ENCODE data around the gene ZXDC. TPM values are rescaled to one million over a fixed set of nuclear protein-coding genes. Genes with fewer than 3 reads are reported as not detected.

ZXDC gene
- total RNA-seq, 1 experiment from 2014 or later, result 28.3 TPM

GRCh38 chr3:126503701-126504100 lies 28.0 kb upstream of the ZXDC start:
- no peaks in the 10 kb centered on the region for H3K27me3 ChIP-seq (ENCODE audit: insufficient read depth, low read length)
- H3K4ac ChIP-seq (ENCODE audit: low read depth, low read length), result no peak overlapping the region
- H3K79me1 ChIP-seq (ENCODE audit: insufficient read depth, low read depth, low read length, poor library complexity, severe bottlenecking), result no peaks in the 10 kb centered on the region
- H3K14ac ChIP-seq (ENCODE audit: insufficient read depth, low read length), result no peak overlapping the region
- Mint-ChIP-seq H3K27me3 (ENCODE audit: low read depth) (peaks cover 2% of the 10 kb centered on the region; the same call in 1 of the 2 replicates), H3K36me3 (ENCODE audit: insufficient read depth in 1 of 3, low read depth in 3 of 3) (no peaks in the 10 kb centered on the region), H3K9me3 (no peaks in the 10 kb centered on the region), H3K4me1 (peaks cover 14 to 20% of the 10 kb centered on the region in 2 experiments), H3K4me3 (no peak overlapping the region), H3K27ac (no peak overlapping the region; a peak in 1 of 7 replicates)
- H4K5ac ChIP-seq (ENCODE audit: insufficient read length, low read depth, low read length), result no peak overlapping the region
- TF ChIP-seq CTCF (conservative IDR thresholded peaks at IDR 0.05), result no peak
- no peak overlapping the region for H2AK5ac ChIP-seq (ENCODE audit: insufficient read length, low read length)
- H2BK120ac ChIP-seq (ENCODE audit: low read depth, low read length, poor library complexity, severe bottlenecking), result no peak overlapping the region
- H3T11ph ChIP-seq (ENCODE audit: low read length), result no peak overlapping the region
- H3K9me3 ChIP-seq (ENCODE audit: control insufficient read depth, low read depth, low read length), result no peaks in the 10 kb centered on the region
- H3K4me2 ChIP-seq (ENCODE audit: insufficient read depth, insufficient read length, low read length), result no peak overlapping the region
- H3K79me2 ChIP-seq (ENCODE audit: insufficient read depth, low read length), result no peaks in the 10 kb centered on the region
- DNase-seq, result no peak
- H2BK12ac ChIP-seq (ENCODE audit: insufficient read length, low read depth, low read length), result no peak overlapping the region
- no peak overlapping the region for H3K23ac ChIP-seq (ENCODE audit: insufficient read length, low read depth, low read length)
- H2AFZ ChIP-seq (ENCODE audit: low read length), result no peak overlapping the region
- H3K18ac ChIP-seq (ENCODE audit: insufficient read length, low read depth, low read length), result no peak overlapping the region
- no peaks in the 10 kb centered on the region for H3K23me2 ChIP-seq (ENCODE audit: insufficient read length, low read depth, low read length, poor library complexity, severe bottlenecking)
- no peak overlapping the region for H3K27ac ChIP-seq (ENCODE audit: insufficient read length, low read depth, low read length)
- no peak overlapping the region for H2BK5ac ChIP-seq (ENCODE audit: insufficient read length, low read length)
- H3K56ac ChIP-seq (ENCODE audit: insufficient read length, low read depth, low read length), result no peak overlapping the region
- no peak overlapping the region for H4K8ac ChIP-seq (replicated peaks; ENCODE audit: insufficient read length, low read depth, low read length)
- H2BK15ac ChIP-seq (ENCODE audit: low read depth, low read length), result no peak overlapping the region
- H4K91ac ChIP-seq (ENCODE audit: insufficient read length, low read depth, low read length), result no peak overlapping the region
- no peaks in the 10 kb centered on the region for H4K20me1 ChIP-seq (ENCODE audit: control insufficient read depth, insufficient read depth, insufficient read length)
- no peak overlapping the region for H3K9ac ChIP-seq (ENCODE audit: extremely low read depth, insufficient read length, low read length)
- H2BK20ac ChIP-seq (ENCODE audit: low read depth, low read length, poor library complexity, severe bottlenecking), result no peak overlapping the region
- WGBS (ENCODE audit: extremely low coverage, insufficient read length, low lambda C conversion rate), result no CpG with 5 or more reads among the region's 10 CpGs
- peaks cover 3% of the 10 kb centered on the region; the same call in 1 of the 2 replicates for H3K4me1 ChIP-seq (ENCODE audit: insufficient read depth, low read length)
